GM10266 (cell line): ENCODE measurements around the gene MCEE.

Experiments used
- DNase-seq: peaks from one replicate; pipeline ENCODE4 v3.0.0; 2012; ENCODE audit errors: extremely low spot score
- CTCF ChIP-seq: IDR thresholded peaks from 2 replicates; pipeline ENCODE4 v1.5.1; 2012; ENCODE audit warnings: mild to moderate bottlenecking, low read depth; ENCODE audit not compliant: control insufficient read depth, insufficient read depth; ENCODE audit errors: missing control alignments

Gene MCEE

GRCh38 chr2:71126957-71127356 is 3.1 kb downstream of the MCEE start:
- no peak for TF ChIP-seq CTCF
- no peak for DNase-seq

DNA sequence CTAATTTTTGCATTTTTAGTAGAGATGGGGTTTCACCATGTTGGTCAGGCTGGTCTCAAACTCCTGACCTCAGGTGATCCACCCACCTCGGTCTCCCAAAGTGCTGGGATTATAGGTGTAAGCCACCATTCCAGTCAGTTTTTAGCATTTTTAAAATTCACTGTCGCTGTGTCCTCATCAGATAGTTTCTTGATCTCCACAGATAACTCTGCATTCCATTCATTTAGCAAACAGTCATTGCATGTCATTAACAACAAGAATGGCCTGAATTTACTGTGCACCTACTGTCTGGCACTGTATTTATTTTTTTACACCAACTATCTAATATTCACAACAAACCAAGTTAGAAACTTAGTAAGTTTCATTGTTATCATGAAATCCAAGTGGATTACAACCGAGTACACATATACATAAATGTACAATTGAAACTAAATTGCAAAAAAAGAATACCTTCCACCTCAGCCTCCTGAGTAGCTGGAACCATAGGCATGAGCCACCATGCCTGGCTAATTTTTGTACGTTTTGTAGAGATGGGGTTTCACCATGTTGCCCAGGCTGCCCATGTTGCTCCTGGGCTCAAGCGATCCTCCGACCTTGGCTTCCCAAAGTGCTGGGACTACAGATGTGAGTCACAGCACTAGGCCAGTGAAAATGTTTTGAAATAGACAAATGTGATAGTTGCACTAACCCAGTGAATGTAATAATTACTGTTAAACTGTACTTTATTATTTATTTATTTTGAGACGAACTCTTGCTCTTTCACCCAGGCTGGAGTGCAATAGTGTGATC is 4.3 kb downstream of the MCEE start:
- no peak for TF ChIP-seq CTCF

DNA sequence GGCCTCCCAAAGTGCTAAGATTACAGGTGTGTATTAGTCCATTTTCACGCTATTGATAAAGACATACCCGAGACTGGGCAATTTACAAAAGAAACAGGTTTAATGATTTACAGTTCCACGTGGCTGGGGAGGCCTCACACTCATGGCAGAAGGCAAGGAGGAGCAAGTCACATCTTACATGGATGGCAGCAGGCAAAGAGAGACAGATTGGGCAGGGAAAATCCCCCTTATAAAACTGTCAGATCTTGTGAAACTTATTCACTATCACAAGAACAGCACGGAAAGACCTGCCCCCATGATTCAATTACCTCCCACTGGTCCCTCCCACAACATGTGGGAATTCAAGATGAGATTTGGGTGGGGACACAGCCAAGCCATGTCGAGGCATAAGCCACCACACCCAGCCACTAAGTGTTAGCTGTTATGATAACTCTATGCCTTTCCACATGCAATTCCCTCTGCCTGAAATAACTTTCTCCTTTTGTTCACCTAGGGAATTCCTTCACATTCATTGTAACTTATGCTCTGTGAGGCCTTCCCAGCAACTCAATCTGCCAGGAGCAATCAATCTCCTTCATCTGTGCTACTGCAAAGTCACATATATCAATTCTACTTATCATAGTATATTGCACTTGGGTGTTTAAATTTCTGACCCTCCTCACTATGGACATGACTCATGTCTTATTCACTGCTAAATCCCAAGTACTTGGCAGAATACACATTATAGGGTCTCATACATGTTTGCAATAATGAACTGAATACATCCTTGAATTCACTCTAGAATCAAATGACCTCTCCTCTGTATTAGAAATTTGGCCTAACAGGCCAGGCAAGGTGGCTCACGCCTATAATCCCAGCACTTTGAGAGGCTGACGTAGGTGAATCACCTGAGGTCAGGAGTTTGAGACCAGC is 7.4 kb downstream of the MCEE start:
- TF ChIP-seq CTCF, result no peak
- DNase-seq, result no peak

More for the DNA sequence above, 4.3 kb downstream of the MCEE start:
- DNase-seq, result no peak

GRCh38 chr2:71121479-71121878 is 8.6 kb downstream of the MCEE start:
- DNase-seq, result no peak
- TF ChIP-seq CTCF, result no peak

GRCh38 chr2:71120195-71120594 is 9.8 kb downstream of the MCEE start:
- no peak for TF ChIP-seq CTCF
- DNase-seq, result no peak

- DNase-seq, result no peak
- TF ChIP-seq CTCF, result no peak
These were observed 13.0 kb downstream of the MCEE start for GRCh38 chr2:71117063-71117462.
